SU-DHL-6 (cell line): ENCODE data around the gene FLYWCH1.

Experiments used
- CTCF ChIP-seq: fragments of 200-600 bp; sonication (generic); IDR thresholded peaks from one replicate; pipeline ENCODE4 v1.5.1; 2017; ENCODE audit warnings: antibody characterized with exemption, mild to moderate bottlenecking, low read length, moderate library complexity; ENCODE audit not compliant: insufficient read depth, poor library complexity, severe bottlenecking
- EZH2phosphoT487 ChIP-seq: fragments of 200-600 bp; sonication (generic), shearing (Covaris generic); conservative IDR thresholded peaks from 2 replicates; pipeline ENCODE4 v1.6.1; 2018; ENCODE audit warnings: mild to moderate bottlenecking, antibody characterized with exemption, low read length, moderate library complexity, mixed read lengths

- TF ChIP-seq EZH2phosphoT487 (no peak), CTCF (no peak)
Observed at GRCh38 chr16:2985462-2985861, 73.7 kb downstream of the FLYWCH1 start.
